OCI-LY1 (cell line): Measurements from ENCODE around the gene XRCC1.
"Not testable (repeated sequence)": the region's sequence is repeated elsewhere in the genome, so short reads cannot be mapped to it uniquely, and the experiment has no call there.

Source experiments
- H2AFZ ChIP-seq: fragments of 200-600 bp; sonication (generic), shearing (Covaris generic); 2 replicates; pipeline ENCODE4 v1.6.0; 2014; ENCODE audit warnings: antibody characterized with exemption, mild to moderate bottlenecking, low read length
- H3F3A ChIP-seq: fragments of 200-600 bp; sonication (generic), shearing (Covaris generic); 2 replicates; pipeline ENCODE4 v1.6.0; 2014; ENCODE audit warnings: mild to moderate bottlenecking, antibody characterized with exemption, low read length, moderate library complexity; ENCODE audit not compliant: insufficient read depth
- H3K27ac ChIP-seq: fragments of 200-600 bp; sonication (generic); 2 replicates; pipeline ENCODE4 v1.5.1; 2014; ENCODE audit warnings: low read length, mixed run types, mild to moderate bottlenecking, low read depth; ENCODE audit not compliant: poor library complexity, severe bottlenecking
- H3K27me3 ChIP-seq: fragments of 200-600 bp; sonication (generic); 2 replicates; pipeline ENCODE4 v1.6.0; 2014; ENCODE audit warnings: antibody characterized with exemption, mild to moderate bottlenecking, low read length, moderate library complexity; ENCODE audit not compliant: insufficient read depth
- H3K36me3 ChIP-seq: fragments of 200-600 bp; sonication (generic); 2 replicates; pipeline ENCODE4 v1.6.1; 2014; ENCODE audit warnings: mild to moderate bottlenecking, antibody characterized with exemption, low read length, moderate library complexity, mixed read lengths; ENCODE audit not compliant: insufficient read depth
- H3K4me1 ChIP-seq: fragments of 200-600 bp; sonication (generic); 2 replicates; pipeline ENCODE4 v1.5.1; 2014; ENCODE audit warnings: mild to moderate bottlenecking, low read length, moderate library complexity; ENCODE audit not compliant: insufficient read depth, severe bottlenecking
- H3K4me2 ChIP-seq: fragments of 200-600 bp; sonication (generic), shearing (Covaris generic); 2 replicates; pipeline ENCODE4 v1.6.1; 2014; ENCODE audit warnings: low read length
- H3K4me3 ChIP-seq: fragments of 200-600 bp; sonication (generic); 2 replicates; pipeline ENCODE4 v1.5.1; 2014; ENCODE audit warnings: low read length, low read depth, mild to moderate bottlenecking, mixed read lengths; ENCODE audit not compliant: poor library complexity, severe bottlenecking
- H3K79me2 ChIP-seq: fragments of 200-600 bp; shearing (Covaris generic); 2 replicates; pipeline ENCODE4 v1.6.1; 2016; ENCODE audit warnings: mixed run types, low read length, mixed read lengths; ENCODE audit not compliant: insufficient read depth
- H3K9ac ChIP-seq: fragments of 200-600 bp; sonication (generic), shearing (Covaris generic); 2 replicates; pipeline ENCODE4 v1.6.1; 2014; ENCODE audit warnings: mild to moderate bottlenecking, low read length, mixed read lengths
- H3K9me2 ChIP-seq: fragments of 200-600 bp; sonication (generic), shearing (Covaris generic); 2 replicates; pipeline ENCODE4 v1.6.1; 2014; ENCODE audit warnings: low read depth, mild to moderate bottlenecking, low read length, mixed read lengths
- H3K9me3 ChIP-seq: fragments of 200-600 bp; shearing (Covaris generic); 2 replicates; pipeline ENCODE4 v1.6.1; 2014; ENCODE audit warnings: low read length, mixed read lengths
- H4K20me1 ChIP-seq: fragments of 200-600 bp; sonication (generic), shearing (Covaris generic); 2 replicates; pipeline ENCODE4 v1.6.0; 2016; ENCODE audit warnings: mild to moderate bottlenecking, low read length; ENCODE audit not compliant: insufficient read depth
- EZH2 ChIP-seq: fragments of 200-600 bp; sonication (generic), shearing (Covaris generic); IDR thresholded peaks from 2 replicates; pipeline ENCODE4 v1.8.0; 2017; ENCODE audit warnings: borderline replicate concordance, mixed run types, mild to moderate bottlenecking, antibody characterized with exemption, low read length, moderate library complexity, mixed read lengths
- TF ChIP-seq, protein P1 (sequence below): fragments of 200-600 bp; sonication (generic), shearing (Covaris generic); IDR thresholded peaks from 2 replicates; pipeline ENCODE4 v1.5.1; 2017; ENCODE audit warnings: mild to moderate bottlenecking, antibody characterized with exemption, low read length, moderate library complexity, mixed read lengths

XRCC1 gene

DNA sequence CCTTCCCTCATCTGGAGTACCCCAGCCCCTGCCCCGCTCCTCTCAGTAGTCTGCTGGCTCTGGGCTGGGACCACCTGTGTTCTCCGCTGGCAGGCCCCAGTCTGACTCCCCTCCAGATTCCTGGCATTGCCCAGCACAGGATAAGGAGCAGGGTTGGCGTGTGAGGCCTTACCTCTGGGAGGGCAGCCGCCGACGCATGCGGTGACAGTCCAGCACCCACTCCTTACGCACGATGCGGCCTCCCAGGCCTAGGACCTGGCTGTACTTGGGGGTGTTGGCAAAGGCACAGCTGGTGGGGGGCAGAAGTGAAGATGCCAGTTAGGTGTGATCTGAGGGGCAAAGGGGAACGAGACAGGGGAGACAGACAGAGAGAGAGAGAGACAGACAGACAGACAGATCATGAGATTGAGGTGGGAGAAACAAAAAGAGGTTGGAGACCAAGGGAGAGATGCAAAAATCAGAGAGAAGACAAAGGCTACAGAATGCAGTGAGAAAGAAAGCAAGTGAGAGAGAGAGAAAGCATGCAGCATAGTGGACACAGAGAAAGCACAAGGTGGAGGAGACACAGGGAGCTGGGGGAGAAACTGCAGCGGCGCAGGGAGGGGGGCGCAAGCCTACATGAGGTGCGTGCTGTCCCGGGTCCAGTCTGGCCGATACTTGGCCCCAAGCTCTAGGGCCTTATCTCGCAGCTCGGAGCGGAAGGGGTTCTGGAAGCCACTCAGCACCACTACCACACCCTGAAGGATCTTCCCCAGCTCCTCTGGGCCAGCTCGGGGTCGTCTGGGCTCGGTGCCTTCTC is 23.7 kb downstream of the XRCC1 start:
- H2AFZ ChIP-seq: no peak overlapping the region
- H3K27ac ChIP-seq: no peak overlapping the region
- H3K36me3 ChIP-seq: peaks cover 44% of the 10 kb centered on the region

DNA sequence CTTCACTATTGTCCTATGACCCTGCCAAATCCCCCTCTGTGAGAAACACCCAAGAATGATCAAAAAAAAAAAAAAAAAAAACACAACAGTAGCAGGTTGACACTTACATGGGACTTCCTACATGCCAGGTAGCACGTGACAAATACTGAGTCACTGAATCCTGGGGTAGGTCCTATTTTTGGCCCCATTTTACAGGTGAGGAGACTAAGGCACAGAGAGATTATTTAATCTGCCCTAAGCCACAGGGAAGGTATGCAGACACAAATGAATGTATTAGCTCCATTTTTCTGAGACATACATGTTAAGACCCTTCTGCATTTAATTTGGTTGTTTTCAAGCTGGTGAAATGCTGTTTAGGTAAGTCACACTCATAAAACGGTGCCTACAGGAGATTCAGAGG is 26.6 kb downstream of the XRCC1 start:
- H3K27me3 ChIP-seq: no peaks in the 10 kb centered on the region
- H3K36me3 ChIP-seq: peaks cover 45% of the 10 kb centered on the region
- no peaks in the 10 kb centered on the region for H3K9me3 ChIP-seq
- no peaks in the 10 kb centered on the region for H3K79me2 ChIP-seq
- no peaks in the 10 kb centered on the region for H3K9me2 ChIP-seq
- H3K4me1 ChIP-seq: no peaks in the 10 kb centered on the region
- no peak for TF ChIP-seq EZH2
- TF ChIP-seq, protein P1, sequence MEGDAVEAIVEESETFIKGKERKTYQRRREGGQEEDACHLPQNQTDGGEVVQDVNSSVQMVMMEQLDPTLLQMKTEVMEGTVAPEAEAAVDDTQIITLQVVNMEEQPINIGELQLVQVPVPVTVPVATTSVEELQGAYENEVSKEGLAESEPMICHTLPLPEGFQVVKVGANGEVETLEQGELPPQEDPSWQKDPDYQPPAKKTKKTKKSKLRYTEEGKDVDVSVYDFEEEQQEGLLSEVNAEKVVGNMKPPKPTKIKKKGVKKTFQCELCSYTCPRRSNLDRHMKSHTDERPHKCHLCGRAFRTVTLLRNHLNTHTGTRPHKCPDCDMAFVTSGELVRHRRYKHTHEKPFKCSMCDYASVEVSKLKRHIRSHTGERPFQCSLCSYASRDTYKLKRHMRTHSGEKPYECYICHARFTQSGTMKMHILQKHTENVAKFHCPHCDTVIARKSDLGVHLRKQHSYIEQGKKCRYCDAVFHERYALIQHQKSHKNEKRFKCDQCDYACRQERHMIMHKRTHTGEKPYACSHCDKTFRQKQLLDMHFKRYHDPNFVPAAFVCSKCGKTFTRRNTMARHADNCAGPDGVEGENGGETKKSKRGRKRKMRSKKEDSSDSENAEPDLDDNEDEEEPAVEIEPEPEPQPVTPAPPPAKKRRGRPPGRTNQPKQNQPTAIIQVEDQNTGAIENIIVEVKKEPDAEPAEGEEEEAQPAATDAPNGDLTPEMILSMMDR: no peak
- no peak overlapping the region for H2AFZ ChIP-seq
- no peak overlapping the region for H3K4me3 ChIP-seq
- no peak overlapping the region for H3K4me2 ChIP-seq
- H4K20me1 ChIP-seq: no peaks in the 10 kb centered on the region
- no peaks in the 10 kb centered on the region for H3F3A ChIP-seq
- no peak overlapping the region for H3K9ac ChIP-seq
- H3K27ac ChIP-seq: no peak overlapping the region

More for the DNA sequence above, 23.7 kb downstream of the XRCC1 start:
- TF ChIP-seq EZH2: no peak
- H3F3A ChIP-seq: no peaks in the 10 kb centered on the region
- no peaks in the 10 kb centered on the region for H3K9me2 ChIP-seq
- H3K27me3 ChIP-seq: no peaks in the 10 kb centered on the region
- H3K4me2 ChIP-seq: no peak overlapping the region
- no peaks in the 10 kb centered on the region for H3K4me1 ChIP-seq
- H4K20me1 ChIP-seq: no peaks in the 10 kb centered on the region
- no peak overlapping the region for H3K4me3 ChIP-seq
- no peaks in the 10 kb centered on the region for H3K9me3 ChIP-seq
- H3K9ac ChIP-seq: no peak overlapping the region
- H3K79me2 ChIP-seq: no peaks in the 10 kb centered on the region

DNA sequence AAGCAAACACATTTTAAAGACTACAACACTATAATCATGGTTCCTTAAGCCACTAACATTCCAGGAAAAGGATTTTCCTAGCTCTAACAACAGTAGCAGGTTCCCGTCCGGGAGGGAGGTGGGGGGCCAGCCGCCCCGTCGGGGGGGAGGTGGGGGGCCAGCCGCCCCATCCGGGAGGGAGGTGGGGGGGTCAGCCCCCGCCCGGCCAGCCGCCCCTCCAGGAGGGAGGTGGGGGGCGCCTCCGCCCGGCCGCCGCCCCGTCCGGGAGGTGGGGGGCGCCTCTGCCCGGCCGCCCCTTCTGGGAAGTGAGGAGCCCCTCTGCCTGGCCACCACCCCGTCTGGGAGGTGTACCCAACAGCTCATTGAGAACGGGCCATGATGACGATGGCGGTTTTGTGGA is 27.4 kb downstream of the XRCC1 start:
- not testable (repeated sequence) for H3K4me2 ChIP-seq, H3K4me1 ChIP-seq, H3K27ac ChIP-seq, H3K4me3 ChIP-seq, H3K27me3 ChIP-seq, H3K9ac ChIP-seq, H3F3A ChIP-seq, H3K9me2 ChIP-seq, H4K20me1 ChIP-seq, H3K79me2 ChIP-seq, H3K9me3 ChIP-seq, H2AFZ ChIP-seq
- peaks cover 42% of the 10 kb centered on the region for H3K36me3 ChIP-seq

DNA sequence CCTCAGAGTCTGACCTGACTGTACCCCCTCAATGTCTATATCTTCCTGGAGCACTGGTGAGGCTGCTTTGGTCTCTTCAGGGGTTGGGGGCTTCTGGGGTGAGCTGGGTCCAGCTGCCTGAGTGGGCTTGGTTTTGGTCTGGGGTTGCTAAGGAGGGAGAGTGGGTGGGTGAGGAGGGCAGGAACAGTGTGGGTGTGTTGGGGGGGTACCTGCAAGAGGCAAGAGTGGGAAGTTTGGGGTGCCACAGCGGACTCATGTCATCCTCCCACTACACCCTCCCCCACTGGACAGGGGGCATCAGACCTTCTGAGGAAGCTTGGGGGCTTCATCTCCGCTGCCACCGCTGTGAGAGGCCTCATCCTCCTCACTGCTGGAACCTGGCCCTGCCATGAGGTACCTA is 28.7 kb downstream of the XRCC1 start:
- no peak for TF ChIP-seq EZH2
- TF ChIP-seq, protein P1: no peak
- no peaks in the 10 kb centered on the region for H4K20me1 ChIP-seq
- no peak overlapping the region for H3K9ac ChIP-seq
- H3K4me3 ChIP-seq: no peak overlapping the region
- no peaks in the 10 kb centered on the region for H3F3A ChIP-seq
- H3K79me2 ChIP-seq: no peaks in the 10 kb centered on the region
- no peaks in the 10 kb centered on the region for H3K27me3 ChIP-seq
- no peak overlapping the region for H2AFZ ChIP-seq
- no peak overlapping the region for H3K4me2 ChIP-seq
- H3K9me2 ChIP-seq: no peaks in the 10 kb centered on the region
- H3K9me3 ChIP-seq: no peaks in the 10 kb centered on the region
- peaks cover 44% of the 10 kb centered on the region for H3K36me3 ChIP-seq
- H3K4me1 ChIP-seq: no peaks in the 10 kb centered on the region
- no peak overlapping the region for H3K27ac ChIP-seq
